Neural progenitor cell (in vitro differentiated cells): ENCODE data around the gene FHOD3. TPM values are rescaled to one million over a fixed set of nuclear protein-coding genes. Genes with fewer than 3 reads are reported as not detected.

Source experiments
- DNase-seq: peaks from one replicate; pipeline ENCODE4 v3.0.0-alpha.2; 2016; ENCODE audit warnings: low spot score
- H2AFZ ChIP-seq: fragments of 200-600 bp; sonication (generic); replicated peaks from 2 replicates; pipeline ENCODE4 v1.6.1; 2016; ENCODE audit warnings: antibody characterized with exemption
- H3F3A ChIP-seq: fragments of 200-600 bp; sonication (generic); 2 replicates; pipeline ENCODE4 v1.6.1; 2016; ENCODE audit warnings: antibody characterized with exemption, low read depth
- H3K27ac ChIP-seq: fragments of 200-600 bp; sonication (generic); 2 replicates; pipeline ENCODE4 v1.5.1; 2016; ENCODE audit warnings: mild to moderate bottlenecking
- H3K27me3 ChIP-seq: fragments of 200-600 bp; sonication (generic); 2 replicates; pipeline ENCODE4 v1.6.1; 2016; ENCODE audit warnings: mild to moderate bottlenecking, moderate library complexity
- H3K36me3 ChIP-seq: fragments of 200-600 bp; sonication (generic); 2 replicates; pipeline ENCODE4 v1.5.1; 2016
- H3K4me1 ChIP-seq: fragments of 200-600 bp; sonication (generic); 2 replicates; pipeline ENCODE4 v1.6.1; 2016; ENCODE audit warnings: mixed run types
- H3K4me2 ChIP-seq: fragments of 200-600 bp; sonication (generic); 2 replicates; pipeline ENCODE4 v1.6.1; 2016
- H3K4me3 ChIP-seq: fragments of 200-600 bp; sonication (generic); 2 replicates; pipeline ENCODE4 v1.5.1; 2016
- H3K79me2 ChIP-seq: fragments of 200-600 bp; sonication (generic); 2 replicates; pipeline ENCODE4 v1.6.1; 2016; ENCODE audit warnings: low read depth
- H3K9ac ChIP-seq: fragments of 200-600 bp; sonication (generic); 2 replicates; pipeline ENCODE4 v1.6.1; 2016
- H3K9me3 ChIP-seq: fragments of 200-600 bp; sonication (generic); 2 replicates; pipeline ENCODE4 v1.5.1; 2016; ENCODE audit warnings: low read depth
- H4K20me1 ChIP-seq: fragments of 200-600 bp; sonication (generic); 2 replicates; pipeline ENCODE4 v1.6.1; 2016; ENCODE audit warnings: low read depth
- H3K27ac Mint-ChIP-seq: 3 replicates; pipeline ENCODE4 v1.8.0; 2021; ENCODE audit warnings: mixed read lengths
- H3K27me3 Mint-ChIP-seq: 2 replicates; pipeline ENCODE4 v1.8.0; 2022; ENCODE audit warnings: low read depth, mild to moderate bottlenecking, inconsistent platforms, moderate library complexity, mixed read lengths; ENCODE audit not compliant: insufficient read depth
- H3K36me3 Mint-ChIP-seq: 3 replicates; pipeline ENCODE4 v1.8.0; 2021; ENCODE audit warnings: mixed read lengths
- H3K4me1 Mint-ChIP-seq: 3 replicates; pipeline ENCODE4 v1.8.0; 2021; ENCODE audit warnings: mixed read lengths
- H3K4me3 Mint-ChIP-seq: 3 replicates; pipeline ENCODE4 v1.8.0; 2021; ENCODE audit warnings: mild to moderate bottlenecking, moderate library complexity, mixed read lengths
- H3K9me3 Mint-ChIP-seq: 3 replicates; pipeline ENCODE4 v1.8.0; 2020; ENCODE audit warnings: mixed read lengths
- EZH2 ChIP-seq: fragments of 200-600 bp; sonication (generic); IDR thresholded peaks from 2 replicates; pipeline ENCODE4 v1.6.1; 2017; ENCODE audit warnings: antibody characterized with exemption, mild to moderate bottlenecking, moderate library complexity
- EZH2phosphoT487 ChIP-seq: fragments of 200-600 bp; sonication (generic); IDR thresholded peaks from 2 replicates; pipeline ENCODE4 v1.6.1; 2017; ENCODE audit warnings: antibody characterized with exemption
- total RNA-seq: library from RNA; depleted of rRNA; stranded (reverse); fragments of >200 nt; gene quantifications from 2 replicates; pipeline ENCODE4 v1.2.3, GENCODE V29; 2015; ENCODE audit warnings: low replicate concordance
- TF ChIP-seq, protein P1 (sequence below): fragments of 200-600 bp; sonication (generic); IDR thresholded peaks from 2 replicates; pipeline ENCODE4 v1.5.1; 2017; ENCODE audit warnings: antibody characterized with exemption, mild to moderate bottlenecking

FHOD3 gene
- total RNA-seq, 1 donor from 2014 or later: 69.7 TPM

DNA sequence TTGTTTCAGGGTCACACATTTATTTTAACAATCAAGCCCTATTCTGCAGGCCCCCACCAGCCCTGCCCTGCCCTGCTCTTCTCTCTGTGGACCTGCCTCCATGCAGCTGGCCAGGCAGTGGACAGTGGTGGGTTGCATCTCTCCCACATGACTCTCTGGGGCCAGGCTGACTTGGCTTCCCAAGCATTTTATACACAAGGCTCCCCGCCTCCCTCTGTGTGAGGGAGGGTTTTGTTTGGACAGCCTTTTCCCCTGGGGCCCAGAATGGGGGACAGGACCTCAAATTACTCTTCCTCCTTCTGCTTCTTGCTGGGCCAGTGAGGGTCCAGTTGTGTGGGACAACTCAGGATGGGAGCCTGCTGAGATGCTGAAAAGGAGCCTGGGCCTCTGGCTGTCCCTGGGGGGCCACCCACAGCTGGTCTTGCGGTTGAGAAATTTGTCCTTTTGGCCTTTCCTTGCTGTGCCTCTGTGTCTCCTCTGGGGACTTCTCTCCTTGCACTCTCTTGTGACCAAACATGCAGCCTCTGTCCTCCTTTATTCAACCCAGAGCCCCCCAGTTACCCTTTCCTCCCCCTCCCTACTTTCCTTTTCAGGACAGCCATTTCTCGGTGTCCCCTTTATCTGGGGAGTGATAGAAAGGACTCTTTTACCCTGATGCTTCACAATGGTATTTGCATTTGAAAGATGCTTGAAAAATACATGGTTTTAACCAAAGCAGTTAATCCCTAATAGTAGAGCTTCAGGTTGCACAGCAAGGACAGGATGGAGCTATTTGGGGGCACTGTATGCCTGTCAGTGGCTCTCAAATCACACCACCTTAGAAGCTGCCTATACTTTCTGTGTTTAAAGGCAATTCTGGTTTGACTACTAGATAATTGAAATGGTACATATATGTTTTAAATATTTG is 151.1 kb downstream of the FHOD3 start:
- peak overlapping the region; percentile 66 for H3K4me3 Mint-ChIP-seq
- TF ChIP-seq EZH2 (no peak), EZH2phosphoT487 (no peak)
- TF ChIP-seq, protein P1, sequence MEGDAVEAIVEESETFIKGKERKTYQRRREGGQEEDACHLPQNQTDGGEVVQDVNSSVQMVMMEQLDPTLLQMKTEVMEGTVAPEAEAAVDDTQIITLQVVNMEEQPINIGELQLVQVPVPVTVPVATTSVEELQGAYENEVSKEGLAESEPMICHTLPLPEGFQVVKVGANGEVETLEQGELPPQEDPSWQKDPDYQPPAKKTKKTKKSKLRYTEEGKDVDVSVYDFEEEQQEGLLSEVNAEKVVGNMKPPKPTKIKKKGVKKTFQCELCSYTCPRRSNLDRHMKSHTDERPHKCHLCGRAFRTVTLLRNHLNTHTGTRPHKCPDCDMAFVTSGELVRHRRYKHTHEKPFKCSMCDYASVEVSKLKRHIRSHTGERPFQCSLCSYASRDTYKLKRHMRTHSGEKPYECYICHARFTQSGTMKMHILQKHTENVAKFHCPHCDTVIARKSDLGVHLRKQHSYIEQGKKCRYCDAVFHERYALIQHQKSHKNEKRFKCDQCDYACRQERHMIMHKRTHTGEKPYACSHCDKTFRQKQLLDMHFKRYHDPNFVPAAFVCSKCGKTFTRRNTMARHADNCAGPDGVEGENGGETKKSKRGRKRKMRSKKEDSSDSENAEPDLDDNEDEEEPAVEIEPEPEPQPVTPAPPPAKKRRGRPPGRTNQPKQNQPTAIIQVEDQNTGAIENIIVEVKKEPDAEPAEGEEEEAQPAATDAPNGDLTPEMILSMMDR: no peak
- Histone ChIP-seq H3K27me3 (no peaks in the 10 kb centered on the region), H3K36me3 (no peaks in the 10 kb centered on the region), H3K4me1 (peaks cover 94% of the 10 kb centered on the region), H3K9me3 (no peaks in the 10 kb centered on the region), H3K79me2 (peaks cover 88% of the 10 kb centered on the region), H2AFZ (no peak overlapping the region), H3F3A (peaks cover 45% of the 10 kb centered on the region), H3K27ac (peak overlapping the region; percentile 92), H4K20me1 (peaks cover 4% of the 10 kb centered on the region), H3K4me2 (peak overlapping the region; percentile 71), H3K4me3 (peak overlapping the region; percentile 2), H3K9ac (no peak overlapping the region)
- H3K4me1 Mint-ChIP-seq: peaks cover 58% of the 10 kb centered on the region
- peaks cover 6% of the 10 kb centered on the region for H3K36me3 Mint-ChIP-seq
- H3K9me3 Mint-ChIP-seq: peaks cover 7% of the 10 kb centered on the region
- peaks cover 5% of the 10 kb centered on the region for H3K27me3 Mint-ChIP-seq
- peak; percentile 78 for DNase-seq
- H3K27ac Mint-ChIP-seq: no peak overlapping the region

DNA sequence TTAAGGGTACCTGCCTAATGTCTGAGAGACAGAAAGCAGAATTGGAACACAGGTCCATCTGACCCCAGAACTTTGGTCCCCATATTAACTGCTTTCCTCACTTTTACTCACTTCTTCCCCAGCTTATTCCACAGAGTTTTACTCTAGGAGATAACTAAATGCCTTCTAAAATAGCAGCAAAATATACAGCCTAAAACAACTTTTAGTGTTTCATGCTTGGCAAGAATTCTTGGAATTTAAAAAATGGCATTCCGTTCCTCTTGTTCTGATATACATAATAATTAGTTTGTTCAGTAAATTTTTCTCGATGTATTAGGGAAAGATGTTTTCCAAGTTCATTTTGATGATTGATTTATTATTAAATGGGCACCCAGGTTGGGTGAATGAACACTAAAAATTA is 151.9 kb downstream of the FHOD3 start:
- H3K9me3 Mint-ChIP-seq: peaks cover 2% of the 10 kb centered on the region
- Histone ChIP-seq H4K20me1 (peaks cover 4% of the 10 kb centered on the region), H3K27me3 (no peaks in the 10 kb centered on the region), H3K4me1 (peaks cover 93% of the 10 kb centered on the region), H2AFZ (no peak overlapping the region), H3K36me3 (no peaks in the 10 kb centered on the region), H3F3A (peaks cover 45% of the 10 kb centered on the region), H3K27ac (peak overlapping the region; percentile 92), H3K79me2 (peaks cover 86% of the 10 kb centered on the region), H3K4me3 (no peak overlapping the region), H3K9me3 (no peaks in the 10 kb centered on the region), H3K4me2 (peak overlapping the region; percentile 71), H3K9ac (no peak overlapping the region)
- peaks cover 63% of the 10 kb centered on the region for H3K4me1 Mint-ChIP-seq
- no peak for TF ChIP-seq EZH2
- no peak for TF ChIP-seq EZH2phosphoT487
- TF ChIP-seq, protein P1: no peak
- H3K27ac Mint-ChIP-seq: no peak overlapping the region
- DNase-seq: no peak
- H3K36me3 Mint-ChIP-seq: peaks cover 5% of the 10 kb centered on the region
- H3K27me3 Mint-ChIP-seq: peaks cover 6% of the 10 kb centered on the region
- no peak overlapping the region for H3K4me3 Mint-ChIP-seq

DNA sequence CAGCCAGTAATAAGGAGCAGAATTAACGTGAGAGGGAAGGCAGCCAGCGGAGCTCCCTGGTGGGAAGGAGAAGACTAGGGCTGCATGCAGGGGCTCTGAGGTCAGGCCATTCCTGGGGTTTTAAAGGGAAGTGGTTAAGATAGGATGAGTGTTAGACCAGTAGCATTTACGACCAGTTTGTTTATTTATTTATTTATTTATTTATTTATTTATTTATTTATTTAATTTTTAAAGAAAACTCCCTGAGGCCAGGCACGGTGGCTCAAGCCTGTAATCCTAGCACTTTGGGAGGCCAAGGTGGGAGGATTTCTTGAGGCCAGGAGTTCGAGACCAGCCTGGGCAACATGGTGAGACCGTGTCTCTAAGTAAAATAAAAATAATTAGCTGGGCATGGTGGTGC is 152.8 kb downstream of the FHOD3 start:
- no peaks in the 10 kb centered on the region for H3K9me3 Mint-ChIP-seq
- peaks cover 64% of the 10 kb centered on the region for H3K4me1 Mint-ChIP-seq
- Histone ChIP-seq H3F3A (peaks cover 45% of the 10 kb centered on the region), H3K9ac (no peak overlapping the region), H3K4me2 (peak overlapping the region; percentile 46), H3K4me3 (no peak overlapping the region), H3K4me1 (peaks cover 85% of the 10 kb centered on the region), H4K20me1 (peaks cover 4% of the 10 kb centered on the region), H3K27me3 (no peaks in the 10 kb centered on the region), H3K36me3 (no peaks in the 10 kb centered on the region), H3K79me2 (peaks cover 86% of the 10 kb centered on the region), H2AFZ (no peak overlapping the region), H3K9me3 (no peaks in the 10 kb centered on the region), H3K27ac (peak overlapping the region; percentile 92)
- H3K27ac Mint-ChIP-seq: no peak overlapping the region
- H3K27me3 Mint-ChIP-seq: peaks cover 7% of the 10 kb centered on the region
- H3K36me3 Mint-ChIP-seq: peaks cover 7% of the 10 kb centered on the region
- no peak for TF ChIP-seq EZH2
- TF ChIP-seq, protein P1: no peak
- no peak for TF ChIP-seq EZH2phosphoT487
- no peak overlapping the region for H3K4me3 Mint-ChIP-seq
- DNase-seq: no peak
